ENCODE data around the gene DNAI7. TPM values are rescaled to one million over a fixed set of nuclear protein-coding genes. Genes with fewer than 3 reads are reported as not detected.

DNAI7 gene
- polyA plus RNA-seq, 3 donors, result not detected

DNA sequence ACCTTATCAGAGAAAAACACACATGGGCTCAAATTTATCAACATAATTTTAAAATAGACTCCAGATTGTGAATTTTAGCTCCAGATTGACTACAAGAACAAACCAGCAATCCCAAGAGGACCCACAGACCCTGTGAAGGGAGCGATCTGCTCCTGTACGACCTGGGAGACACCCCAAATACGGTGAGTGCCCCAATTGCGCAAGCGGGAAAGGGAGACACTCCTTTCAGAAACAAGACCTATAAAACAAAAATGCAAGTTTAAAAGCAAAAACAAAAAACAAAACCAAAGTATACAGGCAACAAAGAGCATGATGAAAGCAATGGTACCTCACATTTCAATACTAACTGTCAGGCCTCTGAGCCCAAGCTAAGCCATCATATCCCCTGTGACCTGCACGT is 32.1 kb downstream of the DNAI7 start:
- Mint-ChIP-seq H3K9me3 (peaks cover 0 to 2% (median 0%) of the 10 kb centered on the region in 7 donors), H3K4me3 (no peak overlapping the region), H3K36me3 (no peaks in the 10 kb centered on the region), H3K27me3 (ENCODE audit: low read depth in 3 of 3) (peaks cover 0 to 2% (median 0%) of the 10 kb centered on the region in 3 donors), H3K4me1 (no peaks in the 10 kb centered on the region), H3K27ac (no peak overlapping the region)
- Histone ChIP-seq H3K4me3 (replicated peaks in 1 of 3; ENCODE audit: low read depth in 2 of 3, low read length in 3 of 3) (no peak overlapping the region), H3K4me2 (replicated peaks; ENCODE audit: extremely low read depth, low read length, poor library complexity, severe bottlenecking) (no peak overlapping the region), H3K27me3 (ENCODE audit: control insufficient read depth in 2 of 2, insufficient read depth in 2 of 2, low read length in 2 of 2) (no peaks in the 10 kb centered on the region), H3K9me3 (replicated peaks in 1 of 2; ENCODE audit: control insufficient read depth in 1 of 2, insufficient read depth in 1 of 2, low read length in 2 of 2) (no peaks in the 10 kb centered on the region), H3K9ac (ENCODE audit: insufficient read depth, low read length, poor library complexity, severe bottlenecking) (no peak overlapping the region), H3K36me3 (replicated peaks in 1 of 2; ENCODE audit: control insufficient read depth in 1 of 2, insufficient read depth in 2 of 2, low read length in 2 of 2) (no peaks in the 10 kb centered on the region), H2AFZ (ENCODE audit: insufficient read depth, low read depth, low read length, poor library complexity, severe bottlenecking) (no peak overlapping the region), H4K20me1 (ENCODE audit: insufficient read depth, low read length) (no peaks in the 10 kb centered on the region), H3K79me2 (ENCODE audit: insufficient read depth, low read length) (no peaks in the 10 kb centered on the region), H3K4me1 (ENCODE audit: control insufficient read depth in 1 of 2, insufficient read depth in 2 of 2, low read length in 2 of 2) (peaks cover 0 to under 1% of the 10 kb centered on the region in 2 donors), H3K27ac (ENCODE audit: low read depth in 1 of 2, low read length in 2 of 2) (no peak overlapping the region)
- no peak for DNase-seq
- WGBS (ENCODE audit: insufficient coverage), result 95% methylated on average over 3 of the region's 6 CpGs
- no peak for TF ChIP-seq CTCF (IDR thresholded peaks at IDR 0.05)
- intact Hi-C loops (cut with micrococcal nuclease), result no loop called here

DNA sequence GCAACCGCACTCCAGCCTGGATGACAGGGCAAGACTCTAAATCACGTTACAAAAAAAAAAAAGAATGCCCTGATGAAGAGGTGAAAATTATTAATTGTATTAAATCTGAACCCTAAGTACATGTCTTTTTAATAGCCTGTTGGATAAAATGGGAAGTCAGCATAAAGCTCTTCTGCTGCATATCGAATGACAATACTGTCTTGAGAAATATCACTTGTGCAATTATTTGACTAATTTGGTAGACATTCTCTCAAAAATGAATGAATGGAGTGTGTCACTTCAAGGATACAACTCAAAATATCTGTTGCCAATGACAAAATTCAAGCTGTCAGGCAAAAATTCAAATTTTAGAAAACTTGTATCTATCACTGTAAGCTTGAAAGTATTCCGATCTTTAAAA is 38.9 kb downstream of the DNAI7 start:
- Mint-ChIP-seq H3K27ac (peak overlapping the region in 6 of 7 donors; percentile 28 to 78 (median 72)), H3K4me3 (no peak overlapping the region), H3K9me3 (peaks cover 0 to 2% (median 0%) of the 10 kb centered on the region in 7 donors), H3K4me1 (peaks cover 14% of the 10 kb centered on the region), H3K36me3 (no peaks in the 10 kb centered on the region), H3K27me3 (ENCODE audit: low read depth in 3 of 3) (peaks cover 0 to 2% (median 0%) of the 10 kb centered on the region in 3 donors)
- peaks cover 13 to 14% of the 10 kb centered on the region in 2 donors for H3K4me1 ChIP-seq (ENCODE audit: control insufficient read depth in 1 of 2, insufficient read depth in 2 of 2, low read length in 2 of 2)
- no peak overlapping the region for H3K4me2 ChIP-seq (replicated peaks; ENCODE audit: extremely low read depth, low read length, poor library complexity, severe bottlenecking)
- no peaks in the 10 kb centered on the region for H3K9me3 ChIP-seq (replicated peaks in 1 of 2; ENCODE audit: control insufficient read depth in 1 of 2, insufficient read depth in 1 of 2, low read length in 2 of 2)
- WGBS (ENCODE audit: insufficient coverage), result 100% methylated on average over 1 of the region's 4 CpGs
- H2AFZ ChIP-seq (ENCODE audit: insufficient read depth, low read depth, low read length, poor library complexity, severe bottlenecking), result no peak overlapping the region
- intact Hi-C loops (cut with micrococcal nuclease), result no loop called here
- H3K4me3 ChIP-seq (replicated peaks in 1 of 3; ENCODE audit: low read depth in 2 of 3, low read length in 3 of 3), result no peak overlapping the region
- no peaks in the 10 kb centered on the region for H3K27me3 ChIP-seq (ENCODE audit: control insufficient read depth in 2 of 2, insufficient read depth in 2 of 2, low read length in 2 of 2)
- H3K36me3 ChIP-seq (replicated peaks in 1 of 2; ENCODE audit: control insufficient read depth in 1 of 2, insufficient read depth in 2 of 2, low read length in 2 of 2), result no peaks in the 10 kb centered on the region
- no peaks in the 10 kb centered on the region for H3K79me2 ChIP-seq (ENCODE audit: insufficient read depth, low read length)
- no peak overlapping the region for H3K27ac ChIP-seq (ENCODE audit: low read depth in 1 of 2, low read length in 2 of 2)
- TF ChIP-seq CTCF (IDR thresholded peaks at IDR 0.05), result no peak
- H4K20me1 ChIP-seq (ENCODE audit: insufficient read depth, low read length), result no peaks in the 10 kb centered on the region
- H3K9ac ChIP-seq (ENCODE audit: insufficient read depth, low read length, poor library complexity, severe bottlenecking), result no peak overlapping the region
- peak; percentile 29 to 50 (median 40) for DNase-seq

All from CD14-positive monocyte (primary cell).